HTR-8/SVneo (cell line): Measurements from ENCODE around the gene SMURF2.
"Not testable (repeated sequence)": the region's sequence is repeated elsewhere in the genome, so short reads cannot be mapped to it uniquely, and the experiment has no call there.

Experiments used
- DNase-seq: peaks from one replicate; pipeline ENCODE4 v3.0.0; 2011; ENCODE audit warnings: low spot score, mixed read lengths; ENCODE audit not compliant: insufficient read length
- FAIRE-seq: peaks from 2 replicates; lab custom pipeline; 2011; peaks lifted over from hg19 to GRCh38; lab: Jason Lieb, UNC

The SMURF2 gene

DNA sequence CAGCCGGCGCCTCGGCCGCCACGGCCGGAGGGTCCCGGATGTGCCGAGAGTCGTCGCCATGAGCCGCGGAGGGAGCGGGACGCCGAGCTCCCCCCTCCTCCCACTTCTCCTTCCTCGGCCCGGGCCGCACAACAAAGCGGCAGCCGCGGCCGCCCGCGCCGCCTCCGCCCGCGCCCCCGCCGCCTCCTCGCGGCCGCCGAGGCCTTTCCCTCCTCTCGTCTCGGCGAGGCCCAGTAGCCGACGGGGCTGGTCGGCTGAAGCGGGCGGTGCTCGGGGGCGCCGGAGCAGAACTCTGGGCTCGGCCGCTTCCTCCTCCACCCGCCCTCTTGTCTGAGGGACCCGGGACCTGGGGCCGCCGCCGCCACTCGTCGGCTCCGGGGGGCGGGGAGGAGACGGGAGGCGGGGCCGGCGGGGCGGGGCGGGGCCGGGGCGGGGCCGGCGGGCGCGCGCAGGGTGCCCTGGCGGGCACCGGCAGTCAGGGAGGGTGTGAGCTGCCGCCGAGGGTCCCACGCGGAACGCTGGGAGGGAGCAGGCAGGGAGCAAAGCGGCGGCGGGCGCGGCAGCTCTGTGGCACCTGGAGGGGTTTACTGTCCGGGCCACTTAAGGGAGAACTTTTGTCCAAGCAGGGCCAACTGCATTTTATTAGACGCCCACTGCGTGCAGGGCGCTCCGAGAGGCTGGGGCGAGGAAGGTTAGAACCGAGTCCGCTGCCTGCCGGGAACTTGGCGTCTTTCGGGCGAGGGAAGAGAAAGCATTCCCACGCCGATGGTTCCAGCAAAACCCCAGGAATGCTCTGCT lies at the start of gene SMURF2:
Gene SMURF2 (minus strand): TSS at position 332 of the 798 bp plus-strand sequence. CDS start 427 bp downstream, outside the sequence.
- DNase-seq (peak; percentile 74), FAIRE-seq (no peak)

GRCh38 chr17:64709481-64709880 lies 47.4 kb upstream of the SMURF2 start:
- no peak for FAIRE-seq
- no peak for DNase-seq

DNA sequence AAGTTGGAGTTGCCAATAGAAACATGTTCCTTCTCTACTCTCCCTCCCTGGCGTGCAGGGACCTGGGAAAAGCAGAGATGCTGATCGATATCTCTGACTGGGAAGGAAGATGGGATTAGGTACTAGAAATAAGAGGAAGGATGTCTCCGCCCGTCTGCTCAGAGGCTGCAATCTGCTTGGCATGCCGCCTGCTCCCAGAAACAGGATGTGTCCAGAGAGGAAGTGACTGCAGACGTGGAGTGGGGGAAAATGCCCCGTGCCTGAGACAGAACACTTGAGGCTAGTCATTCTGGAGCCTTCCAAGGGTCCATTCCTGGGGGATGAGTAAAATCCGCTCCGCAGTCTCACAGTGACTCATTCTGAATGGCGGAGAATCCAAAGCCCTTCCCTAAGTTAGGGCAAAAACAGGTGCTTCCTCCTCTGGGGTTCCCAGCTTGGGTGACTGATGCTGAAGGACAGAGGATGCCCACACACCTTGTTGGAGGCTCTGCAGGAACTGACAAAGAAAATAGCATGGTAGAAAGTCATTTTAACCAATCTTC lies 45.0 kb upstream of the SMURF2 start:
- FAIRE-seq (peak; percentile 89), DNase-seq (peak; percentile 88)

DNA sequence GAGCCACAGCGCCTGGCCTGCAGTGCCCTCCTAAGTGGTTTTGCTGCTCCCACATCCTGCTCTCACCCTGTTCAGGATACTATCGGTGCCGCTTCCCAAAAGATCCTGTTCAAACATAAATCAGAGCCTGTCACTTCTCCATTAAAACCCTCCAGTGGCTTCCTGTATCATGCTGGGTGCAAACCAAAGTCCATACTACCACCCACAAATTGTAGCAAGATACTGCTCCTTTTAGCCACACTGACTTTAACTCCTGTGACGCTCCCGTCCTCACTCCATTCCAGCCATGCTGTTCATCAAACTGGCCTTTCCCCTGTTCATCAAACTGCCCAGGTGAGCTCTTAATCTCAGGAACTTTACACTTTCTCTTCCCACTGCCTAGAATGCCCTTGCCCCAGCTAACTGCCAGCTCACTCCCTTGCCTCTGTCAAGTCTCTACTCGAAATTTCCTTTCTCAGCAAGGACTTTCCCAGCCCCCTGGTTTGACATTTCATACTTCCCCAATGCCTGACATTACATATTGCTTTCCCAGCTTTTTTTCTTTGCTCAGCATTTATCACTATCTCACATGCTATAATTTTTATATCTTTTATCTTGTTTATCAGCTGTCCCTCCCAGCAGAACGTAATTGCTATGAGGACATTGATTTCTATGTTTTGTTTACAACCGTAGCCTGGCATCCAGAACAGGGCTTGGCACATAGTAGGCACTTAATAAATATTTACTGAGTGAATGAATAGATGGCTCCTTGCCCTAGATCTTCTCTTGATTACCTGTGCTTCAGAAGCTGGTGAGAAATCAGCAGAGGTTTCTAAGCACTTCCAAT lies 44.3 kb upstream of the SMURF2 start:
- FAIRE-seq (no peak), DNase-seq (no peak)

- DNase-seq (no peak), FAIRE-seq (no peak)
Measured at GRCh38 chr17:64702815-64703214, 40.7 kb upstream of the SMURF2 start.

DNA sequence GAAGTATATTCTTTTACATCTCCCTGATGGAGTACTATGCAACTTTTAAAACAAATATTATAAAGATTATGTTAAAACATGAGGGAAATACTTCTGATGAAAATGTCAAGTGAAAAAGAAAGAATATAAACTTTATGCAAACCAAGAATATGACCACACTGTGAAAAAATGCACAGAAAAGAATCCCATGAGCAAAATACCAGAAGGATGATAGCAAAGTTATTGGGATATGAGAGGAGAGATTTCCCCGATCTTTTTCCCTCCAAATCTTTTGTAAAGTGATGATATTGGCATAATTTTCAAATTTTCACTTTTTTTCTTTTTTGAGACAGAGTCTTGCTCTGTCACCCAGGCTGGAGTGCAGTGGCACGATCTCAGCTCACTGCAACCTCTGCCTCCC lies 36.6 kb upstream of the SMURF2 start:
- FAIRE-seq: no peak
- no peak for DNase-seq

GRCh38 chr17:64694207-64694606 lies 32.1 kb upstream of the SMURF2 start:
- FAIRE-seq (no peak), DNase-seq (no peak)

DNA sequence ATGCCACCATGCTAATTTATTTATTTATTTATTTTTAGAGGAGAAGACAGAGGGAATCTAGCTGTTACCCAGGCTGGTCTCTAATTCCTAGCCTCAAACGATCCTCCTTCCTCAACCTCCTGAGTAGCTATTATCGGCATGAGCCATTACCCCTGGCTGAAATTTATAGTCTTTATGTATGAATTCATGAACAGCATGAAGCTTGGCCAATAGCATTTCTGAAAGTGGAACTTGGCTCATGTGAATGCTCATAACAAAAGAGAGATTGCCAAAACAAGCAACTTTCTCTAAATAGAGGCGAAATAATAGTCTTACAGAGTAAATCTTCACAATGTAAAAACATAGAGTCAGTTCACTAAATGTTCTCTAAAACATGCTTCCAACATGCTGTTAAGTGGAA lies 30.1 kb upstream of the SMURF2 start:
- DNase-seq (no peak), FAIRE-seq (no peak)

- no peak for DNase-seq
Measured at GRCh38 chr17:64689106-64689505, 27.0 kb upstream of the SMURF2 start.

GRCh38 chr17:64688481-64688880 lies 26.4 kb upstream of the SMURF2 start:
- DNase-seq (no peak), FAIRE-seq (no peak)

More at GRCh38 chr17:64689106-64689505, 27.0 kb upstream of the SMURF2 start:
- FAIRE-seq: no peak

DNA sequence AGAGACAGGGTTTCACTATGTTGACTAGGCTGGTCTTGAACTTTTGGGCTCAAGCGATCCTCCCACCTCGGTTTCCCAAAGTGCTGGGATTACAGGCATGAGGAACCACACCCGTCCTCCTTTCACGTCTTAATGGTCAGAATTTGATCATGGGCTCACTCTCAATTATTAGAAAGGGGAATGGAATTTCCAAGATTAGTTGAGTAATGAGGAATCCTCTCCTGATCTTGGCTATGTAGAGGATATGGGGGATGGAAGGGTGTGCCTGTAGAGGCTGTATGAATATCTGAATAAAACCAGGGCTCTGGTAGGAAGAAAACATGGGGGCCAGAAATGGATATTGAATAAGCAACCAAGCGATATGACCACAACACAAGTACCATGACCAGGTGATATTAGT lies 25.9 kb upstream of the SMURF2 start:
- no peak for FAIRE-seq
- DNase-seq: no peak

DNA sequence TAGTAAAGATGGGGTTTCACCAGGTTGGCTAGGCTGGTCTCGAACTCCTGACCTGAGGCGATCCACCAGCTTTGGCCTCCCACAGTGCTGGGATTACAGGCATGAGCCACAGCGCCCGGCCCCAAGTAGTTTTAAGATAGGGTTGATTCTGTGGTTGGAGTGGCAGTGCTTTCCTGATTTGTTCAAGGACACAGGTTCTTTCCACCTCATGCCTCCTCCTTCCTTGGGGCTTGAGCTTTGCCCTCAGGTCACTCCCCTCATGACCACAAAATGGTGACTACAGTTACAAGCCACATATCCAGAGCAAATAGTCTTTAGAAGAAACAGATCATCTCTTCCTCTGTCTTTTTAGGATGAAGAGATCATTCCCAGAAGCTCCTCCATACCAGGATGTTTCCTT lies 25.3 kb upstream of the SMURF2 start:
- FAIRE-seq (no peak), DNase-seq (no peak)

- FAIRE-seq (no peak), DNase-seq (no peak)
Measured at GRCh38 chr17:64686705-64687104, 24.6 kb upstream of the SMURF2 start.

GRCh38 chr17:64685705-64686104 lies 23.6 kb upstream of the SMURF2 start:
- FAIRE-seq: no peak
- DNase-seq: no peak

- DNase-seq (no peak), FAIRE-seq (no peak)
Measured at GRCh38 chr17:64683796-64684195, 21.7 kb upstream of the SMURF2 start.

- FAIRE-seq: no peak
- DNase-seq: no peak
Measured at GRCh38 chr17:64682261-64683181, 20.4 kb upstream of the SMURF2 start.

GRCh38 chr17:64679710-64680216 lies 17.7 kb upstream of the SMURF2 start:
- peak; percentile 94 for FAIRE-seq
- DNase-seq: peak; percentile 89

DNA sequence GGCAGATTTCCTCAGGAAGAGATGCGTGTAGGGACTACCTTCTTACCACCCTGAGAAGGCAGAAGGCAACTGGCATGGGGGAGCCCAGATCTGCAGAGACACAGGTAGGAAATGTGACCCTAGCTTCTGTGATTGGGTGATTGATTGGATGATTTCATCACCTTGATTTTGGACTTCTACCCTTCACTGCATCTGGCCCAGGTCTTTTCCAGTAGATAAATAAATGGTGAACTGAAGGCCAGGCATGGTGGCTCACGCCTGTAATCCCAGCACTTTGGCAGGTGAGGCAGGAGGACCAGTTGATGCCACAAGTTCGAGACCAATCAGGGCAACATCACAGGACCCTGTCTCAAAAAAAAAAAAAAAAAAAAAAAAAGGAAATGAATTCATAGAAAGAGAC lies 14.7 kb upstream of the SMURF2 start:
- no peak for FAIRE-seq

GRCh38 chr17:64670843-64671590 lies 8.9 kb upstream of the SMURF2 start:
- DNase-seq: not testable (repeated sequence)
- FAIRE-seq: peak; percentile 48

More for the DNA sequence above, 14.7 kb upstream of the SMURF2 start:
- DNase-seq: no peak
